GM13977 (cell line): ENCODE results near the gene TACC3.

Experiments
- DNase-seq: peaks from one replicate; pipeline ENCODE4 v3.0.0; 2012; ENCODE audit warnings: low spot score
- CTCF ChIP-seq: IDR thresholded peaks from 2 replicates; pipeline ENCODE4 v1.5.1; 2012; ENCODE audit warnings: mild to moderate bottlenecking, control low read depth; ENCODE audit not compliant: insufficient read depth; ENCODE audit errors: extremely low read depth, missing control alignments
- in situ Hi-C: fragments of 300-500 bp; cut with MboI; formaldehyde crosslinking; loops from one replicate; pipeline ENCODE4 v1.12.0; 2022; ENCODE audit warnings: low sequenced_read_pairs, low pct_unique_long_range_greater_than_20kb, mixed read lengths, inconsistent platforms; ENCODE audit not compliant: unreplicated experiment

The TACC3 gene

GRCh38 chr4:1749826-1750225 is 28.5 kb downstream of the TACC3 start:
- in situ Hi-C loops = loop anchor here (25.0 kb wide), 1 partner anchor 437 kb away; no protein-coding TSS in a partner anchor
- no peak for TF ChIP-seq CTCF
- DNase-seq = no peak

GRCh38 chr4:1750381-1751154 is 29.2 kb downstream of the TACC3 start:
- in situ Hi-C loops = no loop called here
- no peak for TF ChIP-seq CTCF
- DNase-seq = no peak

GRCh38 chr4:1751155-1751918 is 30.0 kb downstream of the TACC3 start:
- in situ Hi-C loops = no loop called here
- no peak for TF ChIP-seq CTCF
- no peak for DNase-seq

- no peak for TF ChIP-seq CTCF
These were observed 30.6 kb downstream of the TACC3 start for GRCh38 chr4:1751919-1752283.

DNA sequence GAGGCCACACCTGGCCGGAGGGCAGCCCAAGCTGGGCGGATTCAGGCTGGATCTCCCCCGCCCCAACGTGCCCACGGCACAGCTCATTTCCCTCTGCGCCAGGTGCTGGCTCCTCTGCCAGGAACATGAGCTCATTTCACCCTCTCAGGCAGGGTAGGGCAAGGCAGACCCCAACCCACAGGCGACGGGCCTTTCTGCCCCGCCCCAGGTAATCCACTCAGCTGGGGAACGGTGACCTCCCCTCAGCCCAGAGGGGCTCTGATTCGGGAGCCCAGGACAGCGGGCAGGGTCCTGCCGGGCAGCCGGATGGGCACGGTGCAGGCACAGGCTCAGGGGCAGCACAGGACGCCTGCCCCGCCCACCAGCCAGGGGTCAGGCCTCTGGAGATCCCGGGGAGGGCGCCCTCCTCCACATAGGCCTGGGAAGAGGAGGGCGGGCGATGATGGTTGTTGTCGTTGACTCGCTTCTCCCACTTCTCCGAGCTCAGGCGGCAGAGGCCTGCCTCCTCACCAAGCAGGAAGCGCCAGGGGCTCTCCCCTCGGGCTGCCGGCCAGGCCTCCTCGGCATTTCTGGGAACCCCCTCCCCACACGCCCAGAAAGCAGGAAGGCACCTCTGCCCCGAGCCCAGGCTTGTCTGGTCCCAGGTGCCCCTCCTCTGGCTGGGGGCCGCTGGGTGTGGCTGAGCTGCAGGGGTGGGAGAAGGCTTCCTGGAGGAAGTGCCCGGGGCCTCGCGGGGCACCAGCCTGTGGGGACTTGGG is 31.1 kb downstream of the TACC3 start:
- in situ Hi-C loops = no loop called here
- no peak for DNase-seq
- no peak for TF ChIP-seq CTCF

More at GRCh38 chr4:1751919-1752283, 30.6 kb downstream of the TACC3 start:
- DNase-seq = no peak
- in situ Hi-C loops = no loop called here

DNA sequence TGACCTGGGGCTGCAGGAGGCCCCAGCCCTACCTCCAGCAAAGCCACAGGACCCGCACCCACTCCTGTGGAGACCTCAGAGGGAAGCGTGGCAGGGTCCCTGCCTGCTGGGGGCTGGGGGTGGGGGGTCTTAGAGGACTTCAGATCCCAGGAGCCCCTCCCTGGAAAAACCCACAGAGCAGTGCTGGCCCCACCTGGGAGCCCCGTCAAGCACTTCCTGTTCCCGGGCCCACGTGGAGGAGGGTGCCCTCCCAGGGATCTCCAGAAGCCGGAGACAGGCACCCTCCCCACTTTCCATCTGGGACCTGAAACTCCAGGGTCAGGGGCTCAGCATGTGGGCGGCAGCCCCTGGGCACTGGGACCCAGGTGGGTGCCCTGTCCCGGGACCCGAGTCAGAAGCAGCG is 32.0 kb downstream of the TACC3 start:
- DNase-seq = no peak
- no peak for TF ChIP-seq CTCF
- in situ Hi-C loops = no loop called here
